Astrocyte of the cerebellum (primary cell): Measurements from ENCODE around the gene RER1.
A peak's percentile ranks its signal among the peaks of the same experiment; 100 is the strongest.

ENCODE experiments used
- DNase-seq: peaks from one replicate; pipeline ENCODE4 v3.0.0-alpha.2; 2011; ENCODE audit warnings: low read depth
- H3K4me3 ChIP-seq: 2 replicates; pipeline ENCODE4 v1.5.1; 2011; ENCODE audit warnings: mild to moderate bottlenecking, low read depth, low read length, moderate library complexity
- CTCF ChIP-seq: IDR thresholded peaks from 2 replicates; pipeline ENCODE4 v1.5.1; 2012; ENCODE audit warnings: low read length, low read depth, moderate library complexity, mild to moderate bottlenecking; ENCODE audit errors: missing control alignments
- in situ Hi-C: cut with HindIII; loops from 2 replicates; pipeline ENCODE4 v1.10.0; 2017; ENCODE audit warnings: low sequenced_read_pairs

Gene RER1

GRCh38 chr1:2407166-2407990 is 15.7 kb downstream of the RER1 start:
- TF ChIP-seq CTCF: no peak
- in situ Hi-C loops: no loop called here
- DNase-seq: no peak
- no peak overlapping the region for H3K4me3 ChIP-seq

GRCh38 chr1:2407991-2408275 is 16.3 kb downstream of the RER1 start:
- TF ChIP-seq CTCF: no peak
- DNase-seq: no peak
- in situ Hi-C loops: no loop called here
- H3K4me3 ChIP-seq: no peak overlapping the region

GRCh38 chr1:2408456-2408855 is 16.8 kb downstream of the RER1 start:
- H3K4me3 ChIP-seq: no peak overlapping the region
- in situ Hi-C loops: no loop called here
- no peak for DNase-seq
- TF ChIP-seq CTCF: no peak

- no peak overlapping the region for H3K4me3 ChIP-seq
- DNase-seq: no peak
- in situ Hi-C loops: no loop called here
- no peak for TF ChIP-seq CTCF
Observed at GRCh38 chr1:2408859-2409276, 17.2 kb downstream of the RER1 start.

GRCh38 chr1:2409745-2410144 is 18.1 kb downstream of the RER1 start:
- no peak overlapping the region for H3K4me3 ChIP-seq
- DNase-seq: no peak
- no peak for TF ChIP-seq CTCF
- in situ Hi-C loops: no loop called here

GRCh38 chr1:2411801-2412394 is 20.3 kb downstream of the RER1 start:
- no peak for DNase-seq
- in situ Hi-C loops: no loop called here

More at GRCh38 chr1:2411801-2412394, 20.3 kb downstream of the RER1 start:
- H3K4me3 ChIP-seq: peak overlapping the region; percentile 84
- TF ChIP-seq CTCF: no peak
